GM12892 (cell line): ENCODE data around the gene CIBAR2.

Source experiments
- POLR2A ChIP-seq: IDR thresholded peaks from 2 replicates; pipeline ENCODE4 v1.6.1; 2011; ENCODE audit warnings: low read depth, low read length, control low read depth
- POLR2AphosphoS5 ChIP-seq: IDR thresholded peaks from 2 replicates; pipeline ENCODE4 v1.6.1; 2011; ENCODE audit warnings: low read depth, low read length, control low read depth
- TAF1 ChIP-seq: IDR thresholded peaks from 2 replicates; pipeline ENCODE4 v1.6.1; 2011; ENCODE audit warnings: low read depth, mild to moderate bottlenecking, control low read depth, low read length, borderline replicate concordance

- TF ChIP-seq TAF1: no peak
- no peak for TF ChIP-seq POLR2A
- TF ChIP-seq POLR2AphosphoS5: no peak
Measured at GRCh38 chr16:85110105-85110504, 2.2 kb downstream of the CIBAR2 start.
